Activated CD4-positive, alpha-beta T cell treated with anti-CD3 and anti-CD28 coated beads for 24 hours (primary cell): ENCODE measurements around the gene ELMOD3.
"Not testable (repeated sequence)": the region's sequence is repeated elsewhere in the genome, so short reads cannot be mapped to it uniquely, and the experiment has no call there.

Source experiments
- DNase-seq, 2 donors: peaks; one replicate each; pipeline ENCODE4 v3.0.0-alpha.2; 2020; ENCODE audit warnings: low read depth in 2 of 2

The ELMOD3 gene

DNA sequence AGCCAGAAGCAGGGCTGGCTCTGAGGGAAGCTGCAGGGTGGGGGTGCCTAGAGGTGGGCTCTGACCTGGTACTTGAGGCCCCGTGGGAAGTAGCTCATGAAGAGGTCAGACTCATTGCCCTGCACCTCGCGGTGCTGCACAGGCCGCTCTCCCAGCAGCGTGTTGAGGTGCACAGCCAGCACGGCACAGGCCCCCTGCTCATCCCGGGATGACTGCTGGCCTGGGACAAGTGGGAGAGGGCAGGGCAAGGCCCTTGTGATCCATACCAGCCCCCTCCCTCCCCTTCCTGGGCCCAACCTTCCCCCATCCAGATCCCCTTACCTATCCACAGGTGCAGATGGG, 46.9 kb downstream of the ELMOD3 start:
- DNase-seq: no peak

DNA sequence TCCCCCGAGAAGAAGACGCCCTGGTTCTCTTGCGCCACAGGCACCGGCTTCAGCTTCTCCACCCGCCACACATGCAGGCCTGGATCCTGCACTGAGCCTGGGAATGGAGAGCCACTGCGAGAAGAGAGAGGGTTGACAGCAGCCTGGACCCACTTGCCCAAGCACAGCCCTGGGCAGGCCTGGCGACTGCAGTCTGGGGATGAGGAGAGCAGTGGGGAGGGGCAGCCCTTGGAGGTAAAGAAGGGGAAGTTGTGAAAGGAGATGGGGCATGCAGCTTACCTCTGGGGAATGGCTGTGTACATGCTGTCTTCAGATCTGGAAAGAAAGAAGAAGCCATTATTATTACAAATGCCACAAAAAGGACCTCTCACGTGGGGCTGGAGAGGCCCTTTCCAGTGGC, 47.3 kb downstream of the ELMOD3 start:
- DNase-seq: no peak

DNA sequence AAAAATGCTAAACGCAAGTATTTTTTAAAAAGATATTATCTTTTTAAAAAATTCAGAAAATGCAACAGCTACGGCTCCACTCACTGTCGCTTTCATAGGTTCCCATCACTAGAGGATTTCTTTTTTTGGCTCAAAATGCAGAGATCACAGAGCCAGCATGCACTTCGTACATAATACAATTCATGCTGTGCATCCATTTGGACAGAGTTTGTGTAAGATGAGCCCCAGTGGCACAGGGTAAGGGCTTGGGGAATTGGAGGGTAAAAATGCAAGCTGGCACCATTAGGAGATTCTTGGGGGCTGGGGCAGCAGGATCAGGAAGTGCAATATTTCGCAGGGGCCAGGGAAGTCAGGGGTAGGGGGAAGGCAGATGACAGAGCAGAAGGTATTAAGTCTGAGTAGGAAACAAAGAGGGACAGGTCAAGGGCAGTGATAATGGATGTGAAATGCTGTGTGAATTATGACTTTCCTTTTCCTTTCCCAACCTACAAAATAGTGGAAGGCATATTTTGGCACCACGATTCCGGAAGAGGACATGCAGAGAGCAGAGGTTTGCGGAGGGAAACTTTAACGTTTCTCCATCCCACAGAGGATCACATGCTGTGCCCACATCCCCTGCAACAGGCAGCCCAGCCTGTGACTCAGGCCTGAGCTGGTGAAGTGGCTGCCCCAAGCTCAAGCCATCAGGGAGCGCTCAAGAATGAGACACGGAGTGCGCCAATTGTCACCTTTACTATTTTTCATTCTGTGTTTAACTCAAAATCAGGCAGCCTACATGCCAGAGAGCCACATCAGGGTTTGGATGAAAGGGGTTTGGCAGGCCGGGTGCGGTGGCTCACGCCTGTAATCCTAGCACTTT, 50.9 kb downstream of the ELMOD3 start:
- DNase-seq: peak; percentile 33 to 38

GRCh38 chr2:85409845-85410583, 55.4 kb downstream of the ELMOD3 start, which contains the start of gene CAPG:
Gene CAPG (minus strand): TSS chr2:85410366. CDS start chr2:85402145, 8,221 bp downstream.
- no peak for DNase-seq

GRCh38 chr2:85410584-85411404, 56.2 kb downstream of the ELMOD3 start:
- no peak for DNase-seq

DNA sequence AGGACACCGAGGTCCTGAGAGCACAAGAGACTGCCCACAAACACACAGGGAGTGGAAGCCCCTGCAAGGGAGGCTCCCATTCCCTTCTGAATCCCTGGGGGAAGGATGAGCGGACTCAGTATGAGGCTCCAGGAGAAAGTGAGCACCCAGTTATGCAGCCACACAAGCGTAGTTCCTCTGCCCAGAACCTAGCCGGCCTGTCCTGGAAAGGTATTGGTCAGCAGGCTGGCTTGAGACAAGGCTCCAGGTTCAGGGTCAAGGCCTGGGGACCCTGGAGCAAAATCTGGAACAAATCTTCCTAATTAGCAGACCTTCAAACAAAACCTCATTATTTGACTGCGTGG, 56.8 kb downstream of the ELMOD3 start:
- DNase-seq: no peak

DNA sequence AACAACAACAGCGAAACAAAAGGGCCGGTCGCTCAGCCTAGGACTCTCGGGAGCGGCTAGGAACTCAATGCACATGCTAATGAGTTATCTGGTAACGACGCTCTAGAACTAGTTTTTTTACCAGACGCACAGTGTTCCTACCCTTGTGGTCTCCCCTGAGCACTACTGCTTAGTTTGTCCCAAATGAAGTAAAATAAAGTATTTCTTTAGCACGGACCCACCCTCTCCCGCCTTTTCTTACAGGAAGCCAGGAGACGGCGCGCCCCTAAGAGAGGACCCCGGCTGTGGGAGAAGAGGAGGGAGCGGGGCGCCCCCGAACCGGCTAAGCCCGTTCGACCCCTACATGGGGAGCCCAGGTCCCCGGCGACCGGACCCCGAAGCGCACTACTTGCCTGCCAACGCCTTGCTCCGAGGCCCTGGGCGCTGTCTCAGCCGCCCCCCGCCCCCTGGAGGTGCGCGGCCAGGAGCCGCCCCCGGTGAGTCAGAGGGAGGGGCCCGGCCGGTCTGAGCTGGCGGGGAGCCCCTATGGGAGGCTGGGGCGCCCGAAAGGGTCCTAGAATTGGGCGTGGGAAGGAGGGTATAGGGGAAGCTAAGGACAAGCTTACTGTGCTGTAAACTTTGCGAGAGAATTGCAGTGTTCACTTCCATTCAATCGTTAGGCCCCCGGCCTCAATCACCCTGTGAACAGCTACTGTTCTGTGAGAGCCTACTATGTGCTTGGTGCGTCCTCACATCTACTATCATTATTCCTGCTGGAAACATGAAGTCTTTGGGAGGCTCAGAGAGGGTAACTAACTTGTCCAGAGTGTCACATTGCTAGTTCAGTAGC, 59.2 kb downstream of the ELMOD3 start:
- DNase-seq: no peak

DNA sequence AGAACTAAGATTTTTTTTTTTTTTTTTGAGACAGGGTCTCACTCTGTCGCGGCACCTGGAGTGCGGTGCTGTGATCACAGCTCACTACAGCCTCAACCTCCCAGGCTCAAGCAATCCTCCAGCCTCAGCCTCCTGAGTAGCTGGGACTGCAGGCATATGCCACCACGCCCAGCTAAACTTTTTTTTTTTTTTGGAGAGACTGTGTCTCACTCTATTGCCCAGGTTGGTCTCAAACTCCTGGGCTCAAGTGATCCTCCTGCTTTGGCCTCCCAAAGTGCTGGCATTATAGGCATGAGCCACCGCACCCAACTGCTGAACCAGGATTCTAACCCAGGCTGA, 59.8 kb downstream of the ELMOD3 start:
- DNase-seq: not testable (repeated sequence)

DNA sequence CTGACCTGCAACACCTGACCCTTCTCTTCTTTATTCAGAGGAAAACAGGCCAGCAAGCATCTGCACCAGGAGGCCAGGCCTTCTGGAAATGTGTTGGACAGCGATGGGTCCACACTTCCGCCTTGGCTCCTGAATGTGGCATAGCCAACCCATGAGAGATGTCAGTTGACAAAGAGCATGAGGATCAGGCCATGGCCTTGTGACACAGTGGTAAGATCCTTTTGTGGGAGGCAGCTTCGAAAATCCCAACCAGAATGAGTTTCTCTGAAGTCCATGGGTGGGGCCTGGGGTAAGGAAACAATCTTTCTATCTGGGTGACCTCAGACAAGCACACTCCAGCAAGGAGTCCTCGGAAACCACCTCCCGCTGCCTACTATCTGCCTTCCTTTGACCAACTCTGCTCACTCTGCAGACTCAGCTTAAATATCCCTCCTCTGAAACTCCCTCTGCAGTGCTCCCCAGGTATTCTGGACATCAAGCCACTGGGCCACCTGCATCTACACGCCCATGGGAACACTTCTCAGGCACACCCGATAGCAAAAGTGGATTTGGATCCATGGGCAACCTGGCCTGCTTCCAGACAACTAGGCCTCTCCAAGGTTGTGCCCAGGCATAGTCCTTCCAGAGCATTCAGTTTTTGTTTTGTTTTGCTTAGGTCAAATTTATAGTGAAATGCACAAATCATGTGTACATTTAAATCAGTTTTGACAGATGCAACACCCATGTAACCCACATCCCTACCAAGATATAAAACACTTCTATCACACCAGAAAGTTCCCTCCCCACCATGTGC, 60.4 kb downstream of the ELMOD3 start:
- no peak for DNase-seq

- no peak for DNase-seq
Observed at GRCh38 chr2:85415980-85416650, 61.5 kb downstream of the ELMOD3 start.

- DNase-seq: peak; percentile 69 to 75
Observed at GRCh38 chr2:85418132-85419008, 63.8 kb downstream of the ELMOD3 start, which contains the start of gene SH2D6. Gene SH2D6 (plus strand): TSS chr2:85418714. CDS start chr2:85429466, 10,752 bp downstream.

DNA sequence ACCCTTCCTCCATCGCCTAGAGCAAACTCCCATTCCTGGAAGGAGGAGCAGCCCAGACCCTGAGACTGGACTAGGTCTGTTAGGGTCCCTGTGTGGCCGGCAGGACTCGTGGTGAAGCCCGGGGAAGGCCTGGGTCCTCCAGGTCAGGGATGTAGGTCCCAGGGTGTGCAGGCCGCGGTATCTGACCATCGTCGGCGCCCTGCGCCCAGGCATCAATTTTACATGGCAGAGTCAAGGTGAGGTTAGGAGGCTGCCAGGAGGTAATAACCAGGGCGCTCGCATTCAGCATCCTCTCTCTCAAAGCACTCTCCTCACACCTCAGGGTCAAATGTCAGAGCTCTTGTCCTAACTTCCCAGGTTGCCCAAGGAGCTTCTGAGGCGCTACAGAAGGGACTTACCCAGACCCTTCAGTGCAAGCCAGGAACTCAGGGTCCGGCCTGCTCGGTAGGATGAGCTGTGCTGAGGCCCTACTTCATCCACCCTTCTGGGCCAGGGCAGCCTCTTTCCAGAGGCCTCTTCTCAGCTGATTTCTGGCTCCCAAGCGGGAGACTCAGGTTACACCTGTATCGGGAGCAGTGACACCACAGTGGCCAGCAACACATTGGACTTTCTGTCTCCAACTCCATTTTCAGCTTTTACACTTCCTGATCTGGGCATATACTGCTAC, 64.6 kb downstream of the ELMOD3 start:
- DNase-seq: no peak

- peak; percentile 92 to 96 for DNase-seq
Observed at GRCh38 chr2:85420536-85421259, 66.1 kb downstream of the ELMOD3 start.

GRCh38 chr2:85421260-85422071, 66.9 kb downstream of the ELMOD3 start:
- DNase-seq: no peak

- DNase-seq: no peak
Observed at GRCh38 chr2:85422072-85422457, 67.5 kb downstream of the ELMOD3 start.

DNA sequence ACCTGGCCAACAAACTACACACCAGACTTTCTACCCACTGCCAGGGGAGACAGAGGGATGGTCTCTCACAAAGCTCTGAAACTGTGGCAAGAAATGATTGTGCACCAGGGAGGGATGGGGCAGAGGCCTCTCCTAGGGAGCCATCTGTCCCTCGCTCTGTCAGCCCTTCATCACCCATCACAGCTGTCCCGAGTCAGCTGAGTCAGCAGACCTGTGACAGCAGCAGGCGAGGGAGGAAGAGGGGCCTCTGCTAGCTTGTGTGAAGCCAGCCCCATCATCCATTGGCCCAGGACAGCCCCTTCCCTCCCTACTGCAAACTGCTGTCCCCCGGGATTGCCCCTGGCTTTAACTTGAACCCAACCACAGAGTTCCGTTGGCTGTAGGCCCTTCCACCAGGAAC, 69.0 kb downstream of the ELMOD3 start:
- DNase-seq: no peak

DNA sequence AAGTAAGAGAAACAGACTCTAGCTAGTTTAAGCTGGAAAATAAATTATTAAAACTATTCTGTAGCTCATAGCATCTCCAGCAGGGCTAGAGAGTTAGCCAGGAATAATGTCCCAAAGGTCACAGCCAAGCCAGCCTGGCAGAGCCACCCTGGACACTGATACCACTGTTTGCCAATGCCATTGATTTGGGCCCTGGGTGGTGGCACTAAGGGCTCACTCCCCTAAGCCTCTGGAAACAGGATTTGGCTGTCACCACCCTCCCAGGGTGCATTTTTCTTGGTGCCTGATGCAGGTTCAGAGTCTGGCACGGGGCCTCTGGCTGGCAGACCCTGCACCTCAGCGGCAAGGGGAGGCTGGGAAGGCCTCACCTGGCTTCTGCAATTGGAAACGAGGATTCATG, 71.0 kb downstream of the ELMOD3 start:
- no peak for DNase-seq
